Stimulated activated CD8-positive, alpha-beta memory T cell treated with anti-CD3 and anti-CD28 coated beads, Interleukin-4, amount 100 ng/mL, for 1 hour (primary cell): ENCODE results near the gene MEA1.
"Not testable (repeated sequence)": the region's sequence is repeated elsewhere in the genome, so short reads cannot be mapped to it uniquely, and the experiment has no call there.

Experiments
- DNase-seq, 2 donors: peaks; one replicate each; pipeline ENCODE4 v3.0.0-alpha.2; 2020; ENCODE audit warnings: low read depth in 2 of 2, low spot score in 1 of 2

MEA1 gene

DNA sequence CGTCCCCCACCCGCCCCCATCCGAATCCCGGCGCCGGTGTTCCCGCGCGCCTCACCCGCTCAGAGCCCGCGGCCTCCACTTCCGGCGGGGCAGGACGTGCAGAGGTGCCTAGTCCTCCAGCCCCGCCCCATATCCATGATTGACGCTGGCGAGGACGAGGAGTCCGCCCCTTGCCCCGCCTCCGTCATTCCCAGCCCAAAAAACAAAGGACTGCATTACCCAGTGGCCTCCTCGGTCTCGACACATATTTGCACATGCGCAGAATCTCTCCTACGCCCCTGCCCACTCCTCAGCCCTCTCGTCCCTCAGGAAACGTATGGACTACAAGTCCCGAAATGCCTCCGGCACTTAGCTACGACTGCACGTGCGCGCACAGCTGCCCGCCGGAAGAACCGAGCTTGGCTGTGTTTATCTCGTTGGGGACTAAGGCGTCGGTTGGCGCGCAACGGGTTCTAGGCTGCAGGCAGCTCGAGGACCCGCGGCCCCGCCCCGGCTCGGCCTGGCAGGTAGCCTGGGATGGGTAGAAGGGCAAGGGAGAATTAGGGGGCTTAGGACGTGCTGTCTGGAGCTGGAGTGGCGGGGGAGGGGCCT lies at the start of gene MEA1, which contains the start of gene KLHDC3:
MEA1 (minus strand) TSS at position 104 of the 591 bp plus-strand sequence. CDS start 133 bp downstream, outside the sequence.
KLHDC3 (plus strand) TSS at position 407 of the 591 bp plus-strand sequence. CDS start 2,944 bp downstream, outside the sequence.
- peak; percentile 93 to 97 for DNase-seq

DNA sequence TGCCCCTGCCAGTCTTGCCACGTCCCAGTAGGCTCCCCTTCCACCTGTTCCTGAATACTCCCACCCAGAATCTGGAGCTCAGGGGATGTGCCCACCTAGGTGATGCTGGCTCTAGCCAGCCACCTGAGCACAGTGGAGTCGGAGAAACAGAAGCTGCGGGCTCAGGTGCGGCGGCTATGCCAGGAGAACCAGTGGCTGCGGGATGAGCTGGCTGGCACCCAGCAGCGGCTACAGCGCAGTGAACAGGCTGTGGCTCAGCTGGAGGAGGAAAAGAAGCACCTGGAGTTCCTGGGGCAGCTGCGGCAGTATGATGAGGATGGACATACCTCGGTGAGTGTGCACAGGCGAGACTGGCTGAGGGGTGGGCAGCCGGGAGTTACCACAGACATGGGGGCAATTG lies 49.1 kb upstream of the MEA1 start:
- DNase-seq: no peak

GRCh38 chr6:43061861-43062260 lies 48.1 kb upstream of the MEA1 start:
- DNase-seq: no peak

DNA sequence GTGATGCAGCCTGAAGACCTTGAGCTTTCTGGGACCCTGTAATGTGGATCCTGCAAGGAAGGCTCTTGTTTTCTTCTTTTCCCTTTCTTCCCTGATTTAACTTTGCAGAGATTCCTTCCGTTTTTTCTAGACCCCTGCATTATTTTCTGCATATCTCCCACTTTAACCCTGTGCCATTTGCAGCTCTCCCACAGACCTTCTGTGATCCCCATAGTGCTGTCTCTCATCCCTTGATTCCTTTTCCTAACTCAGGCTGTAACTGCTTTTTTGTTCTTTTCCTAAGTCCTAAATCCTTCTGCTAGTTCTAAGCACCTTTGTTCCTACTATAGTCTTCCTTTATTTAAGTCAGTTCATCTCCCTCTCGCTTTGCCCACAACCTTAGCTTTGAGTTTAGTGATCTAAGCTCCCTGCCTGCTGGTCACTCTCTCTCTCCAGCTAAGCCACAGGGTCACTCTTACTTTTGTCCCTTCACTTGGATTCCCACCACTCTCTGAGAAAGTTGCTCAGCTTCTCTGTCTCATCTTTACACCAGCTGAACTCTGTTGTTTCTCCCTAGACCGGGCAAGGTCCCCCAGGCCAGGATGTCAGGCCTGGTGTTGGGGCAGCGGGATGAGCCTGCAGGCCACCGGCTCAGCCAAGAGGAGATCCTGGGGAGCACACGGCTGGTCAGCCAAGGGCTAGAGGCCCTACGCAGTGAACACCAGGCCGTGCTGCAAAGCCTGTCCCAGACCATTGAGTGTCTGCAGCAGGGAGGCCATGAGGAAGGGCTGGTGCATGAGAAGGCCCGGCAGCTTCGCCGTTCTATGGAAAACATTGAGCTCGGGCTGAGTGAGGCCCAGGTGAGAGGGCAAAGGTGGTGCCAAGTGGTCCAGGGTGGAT lies 47.2 kb upstream of the MEA1 start:
- no peak for DNase-seq

- no peak for DNase-seq
These were observed 46.4 kb upstream of the MEA1 start for GRCh38 chr6:43060034-43060754.

DNA sequence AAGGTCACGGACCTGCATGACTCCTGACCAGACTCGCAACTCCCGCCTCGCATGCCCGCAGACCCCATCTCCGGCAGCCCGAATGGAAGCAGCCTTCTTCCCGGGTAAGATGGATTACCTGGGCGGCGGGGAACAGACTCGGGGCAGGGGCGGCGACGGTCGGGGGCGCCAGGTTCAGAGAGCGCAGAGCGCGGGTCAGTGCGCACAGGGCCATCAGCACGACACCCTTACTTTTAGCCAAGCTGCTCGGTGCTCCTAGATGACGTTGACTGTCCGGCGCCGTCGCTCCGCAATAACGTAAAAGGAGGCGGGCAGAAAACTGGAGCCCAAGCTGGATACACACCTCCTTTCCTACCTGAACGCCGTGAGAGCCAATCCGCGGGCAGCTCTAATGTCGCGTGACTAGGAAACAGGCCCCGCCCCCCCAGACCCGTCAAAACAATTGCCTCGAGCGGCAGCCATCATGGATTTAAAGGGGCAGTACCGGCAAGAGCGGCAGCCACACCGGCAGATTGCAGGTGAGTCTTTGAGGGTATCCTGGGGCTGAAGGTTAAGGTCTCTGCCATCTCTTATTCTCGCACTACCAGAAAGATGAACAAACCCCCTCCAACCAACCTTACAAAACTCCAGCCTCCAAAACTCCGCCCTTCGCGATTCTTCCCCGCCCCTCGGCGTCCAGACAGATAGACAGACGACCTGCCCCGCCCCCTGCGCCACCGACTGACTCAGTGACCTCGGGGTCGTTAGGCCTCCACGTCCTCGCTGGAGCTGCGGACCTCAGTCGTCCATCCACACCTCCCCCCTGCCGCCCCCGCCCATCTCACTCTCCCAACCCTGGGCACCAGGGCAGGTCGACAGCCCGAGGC lies 45.7 kb upstream of the MEA1 start, which contains the start of the genes KLC4 and MRPL2:
KLC4 (plus strand) TSS at position 464 of the 866 bp plus-strand sequence. CDS start 1,705 bp downstream, outside the sequence.
MRPL2 (minus strand) TSS at position 267 of the 866 bp plus-strand sequence; CDS start at position 214, 53 bp downstream.
- DNase-seq: peak; percentile 94 to 95

DNA sequence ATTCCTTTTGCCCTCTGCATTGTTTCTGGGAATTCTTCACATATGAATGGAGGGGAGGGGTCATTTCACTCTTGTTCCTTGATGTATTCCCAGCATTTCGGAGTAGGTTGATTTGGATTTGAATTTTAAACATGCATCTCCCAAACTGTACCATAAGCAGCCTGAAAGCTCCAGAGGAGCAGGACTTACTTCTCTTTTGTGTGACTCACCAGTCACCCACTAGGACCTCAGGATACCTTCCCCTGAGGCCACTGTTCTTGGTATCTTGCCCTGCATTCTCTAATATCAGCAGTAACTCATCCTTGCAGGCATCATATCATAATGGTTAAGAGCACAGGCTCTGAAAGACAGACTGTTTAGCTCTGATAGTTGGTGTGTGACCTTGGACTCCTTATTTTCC lies 44.8 kb upstream of the MEA1 start:
- DNase-seq: no peak

DNA sequence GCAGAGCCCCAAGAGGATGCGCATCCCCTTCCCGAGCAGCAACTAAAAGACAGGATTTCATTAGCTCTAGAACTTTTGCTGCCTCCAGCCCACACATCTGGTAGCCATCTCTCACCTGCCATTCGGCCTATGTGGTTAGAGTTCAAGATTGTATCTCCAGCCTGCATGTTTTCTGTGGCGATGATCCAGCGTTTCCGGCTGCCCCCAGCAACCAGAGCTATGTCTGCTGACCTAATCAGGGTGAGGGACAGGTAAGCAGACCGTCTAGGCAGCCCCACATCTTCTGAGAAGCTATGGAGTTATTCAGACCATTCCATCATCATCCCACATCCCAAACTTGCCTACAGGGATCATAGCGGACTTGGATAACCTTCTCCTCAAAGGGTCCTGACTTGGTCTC lies 42.2 kb upstream of the MEA1 start:
- no peak for DNase-seq

DNA sequence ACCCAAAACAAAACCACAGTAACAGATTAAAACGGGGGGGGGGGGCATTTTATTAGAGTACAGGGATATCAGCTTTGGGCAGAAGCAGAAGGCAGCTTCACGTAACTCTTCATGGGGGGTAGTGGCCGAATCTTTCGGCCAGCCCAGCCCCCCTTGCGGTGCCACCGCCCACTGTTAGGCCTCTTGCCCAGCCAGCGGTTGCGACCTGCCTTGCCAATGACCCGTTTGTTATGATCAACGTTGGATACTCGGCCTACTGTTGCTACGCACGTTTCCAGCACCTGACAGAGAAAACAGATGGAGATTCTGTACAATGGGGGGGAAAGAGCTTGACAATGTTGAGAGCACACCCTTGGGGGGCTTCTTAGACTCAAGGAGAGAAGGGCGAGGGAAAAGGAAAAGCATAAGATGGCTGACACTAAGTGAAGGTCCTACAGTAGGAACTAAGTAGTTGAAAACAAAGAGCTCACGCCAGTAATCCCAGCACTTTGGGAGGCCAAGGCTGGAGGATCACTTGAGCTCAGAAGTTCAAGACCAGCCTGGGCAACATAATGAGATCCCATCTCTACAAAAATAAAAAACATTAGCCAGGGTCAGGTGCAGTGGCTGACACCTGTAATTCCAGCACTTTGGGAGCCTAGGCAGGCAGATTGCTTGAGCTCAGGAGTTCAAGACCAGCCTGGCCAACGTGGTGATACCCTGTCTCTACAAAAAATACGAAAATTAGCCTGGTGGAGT lies 40.6 kb upstream of the MEA1 start:
- DNase-seq: no peak

- peak; percentile 61 to 77 for DNase-seq
These were observed 39.9 kb upstream of the MEA1 start, which contains the start of gene CUL7 for GRCh38 chr6:43053545-43054205. Gene CUL7 (minus strand): TSS chr6:43053851. CDS start chr6:43052788, 1,063 bp downstream.

DNA sequence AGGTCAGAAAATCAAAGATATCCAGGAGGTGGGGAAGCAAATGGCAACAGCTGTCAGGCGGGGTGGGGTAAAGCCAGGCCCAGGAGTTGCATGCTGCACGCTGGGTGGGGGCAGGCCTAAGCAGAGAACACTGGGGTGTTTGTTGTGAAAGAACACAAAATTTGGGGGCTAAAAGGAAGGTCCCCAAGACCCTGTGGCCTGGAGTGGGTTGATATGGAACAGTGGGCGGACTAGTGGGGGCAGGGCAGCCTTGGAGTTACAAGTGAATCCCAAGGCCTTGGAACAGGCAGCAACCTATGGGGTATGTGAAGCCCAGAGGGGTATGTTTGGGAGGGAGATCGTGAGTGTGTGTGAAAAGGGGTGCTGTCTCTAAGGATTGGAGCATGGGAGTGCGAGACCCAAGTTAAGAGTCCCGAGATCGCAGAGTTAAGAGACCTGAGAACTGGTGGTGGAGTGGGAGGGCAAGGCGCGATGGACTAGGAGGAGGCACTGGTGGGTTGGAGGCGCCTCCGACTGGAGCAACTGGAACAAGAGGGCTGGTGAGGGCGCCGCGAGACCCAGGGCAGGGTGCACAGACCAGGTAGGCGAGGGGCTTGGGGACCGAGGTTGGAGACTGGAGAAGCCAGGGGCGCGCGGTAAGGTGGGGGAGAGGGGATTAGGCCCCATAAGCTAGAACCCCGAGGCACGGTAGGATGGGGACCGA lies 39.2 kb upstream of the MEA1 start:
- no peak for DNase-seq

GRCh38 chr6:43052225-43052841 lies 38.6 kb upstream of the MEA1 start:
- DNase-seq: no peak

DNA sequence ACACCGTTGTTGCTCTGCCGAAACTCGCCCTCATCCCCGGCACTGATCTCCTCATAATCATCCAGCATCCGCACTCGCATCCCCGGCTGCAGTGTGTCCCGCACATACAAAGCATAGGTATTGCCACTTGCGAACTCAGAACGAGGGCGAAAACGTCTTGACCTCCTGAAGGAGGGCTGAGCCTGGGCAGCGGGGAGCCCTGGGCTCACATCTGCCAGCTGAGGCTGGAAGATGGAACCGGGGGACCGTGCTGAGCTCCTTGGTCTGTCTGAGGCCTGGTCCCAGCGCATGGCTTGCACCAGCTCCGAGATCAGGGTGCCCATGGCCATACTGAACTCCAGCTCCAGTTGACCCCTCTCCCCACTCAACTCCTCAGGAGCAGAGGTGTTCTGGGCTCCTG lies 37.2 kb upstream of the MEA1 start:
- DNase-seq: no peak

GRCh38 chr6:43047998-43048397 lies 34.3 kb upstream of the MEA1 start:
- no peak for DNase-seq

GRCh38 chr6:43045371-43045930 lies 31.7 kb upstream of the MEA1 start:
- DNase-seq: no peak

DNA sequence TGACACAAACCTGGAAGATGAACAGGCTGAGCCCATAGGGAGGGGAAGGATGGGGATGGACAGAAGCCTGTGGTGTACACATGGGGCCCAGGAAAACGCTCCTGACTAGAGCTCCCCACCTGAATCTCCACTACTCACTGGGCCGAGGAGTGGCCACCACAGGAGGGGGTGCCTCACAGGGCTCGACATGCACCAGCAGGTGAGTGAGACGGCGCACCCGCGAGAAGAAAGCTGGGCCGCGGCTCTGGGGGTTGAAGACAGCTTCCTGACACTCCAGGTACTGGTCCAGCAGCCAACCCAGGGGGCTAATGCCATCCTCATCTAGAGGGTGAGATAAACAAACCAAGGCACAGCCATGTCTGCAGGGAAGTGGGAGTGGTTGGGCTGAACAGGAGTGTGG lies 29.6 kb upstream of the MEA1 start:
- DNase-seq: no peak

DNA sequence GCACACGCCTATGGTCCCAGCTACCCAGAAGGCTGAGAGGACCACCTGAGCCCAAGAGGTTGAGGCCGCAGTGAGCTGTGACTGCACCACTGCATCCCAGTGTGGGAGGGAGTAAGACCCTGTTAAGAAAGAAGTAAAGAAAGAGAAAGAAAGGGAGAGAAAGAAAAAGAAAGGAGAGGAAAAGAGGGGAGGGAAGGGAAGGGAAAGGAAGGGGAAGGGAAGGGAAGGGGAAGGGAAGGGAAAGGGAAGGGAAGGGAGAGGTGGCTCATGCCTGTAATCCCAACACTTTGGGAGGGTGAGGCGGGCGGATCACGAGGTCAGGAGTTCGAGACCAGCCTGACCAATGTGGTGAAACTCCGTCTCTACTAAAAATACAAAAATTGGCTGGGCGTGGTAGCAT lies 27.7 kb upstream of the MEA1 start:
- DNase-seq: not testable (repeated sequence)
